Measurements from ENCODE around the gene DNAH6. TPM values are rescaled to one million over a fixed set of nuclear protein-coding genes. Genes with fewer than 3 reads are reported as not detected.
A peak's percentile ranks its signal among the peaks of the same experiment; 100 is the strongest.
"Not testable (repeated sequence)": the region's sequence is repeated elsewhere in the genome, so short reads cannot be mapped to it uniquely, and the experiment has no call there.

The DNAH6 gene
- total RNA-seq, 2 experiments from 2014 or later, result 0.68 to 0.89 TPM

DNA sequence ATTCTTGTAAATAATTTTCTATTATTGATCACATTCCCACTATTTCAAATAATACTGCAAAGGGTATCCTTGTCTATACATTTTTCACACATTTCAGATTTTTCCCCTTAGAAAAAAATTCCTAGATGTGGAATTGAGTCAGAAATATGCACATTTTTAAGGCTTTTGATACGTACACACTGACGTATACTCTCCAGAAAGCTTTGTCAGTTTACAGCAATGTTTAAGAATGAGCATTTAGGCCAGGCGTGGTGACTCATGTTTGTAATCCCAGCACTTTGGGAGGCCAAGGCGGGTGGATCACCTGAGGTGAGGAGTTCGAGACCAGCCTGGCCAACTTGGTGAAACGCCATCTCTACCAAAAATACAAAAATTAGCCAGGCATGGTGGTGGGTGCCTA, 35.2 kb downstream of the DNAH6 start:
- POLR2A ChIA-PET, CTCF ChIA-PET: not testable (repeated sequence)

GRCh38 chr2:84556190-84556589, 39.9 kb downstream of the DNAH6 start:
- Mint-ChIP-seq H3K27me3 (ENCODE audit: low read depth) (no peaks in the 10 kb centered on the region), H3K36me3 (ENCODE audit: low read depth) (peaks cover 4% of the 10 kb centered on the region), H3K4me1 (ENCODE audit: low read depth) (no peaks in the 10 kb centered on the region), H3K4me3 (no peak overlapping the region), H3K9me3 (ENCODE audit: insufficient read depth) (peaks cover 15% of the 10 kb centered on the region), H3K27ac (no peak overlapping the region)
- ChIA-PET CTCF (no interaction called here), POLR2A (no interaction called here)
- no peak for DNase-seq
- no peak for ATAC-seq

More for the DNA sequence above, 35.2 kb downstream of the DNAH6 start:
- not testable (repeated sequence) for H3K27ac Mint-ChIP-seq; H3K9me3 Mint-ChIP-seq (ENCODE audit: insufficient read depth); H3K36me3 Mint-ChIP-seq (ENCODE audit: low read depth); H3K4me3 Mint-ChIP-seq; DNase-seq; H3K27me3 Mint-ChIP-seq (ENCODE audit: low read depth); ATAC-seq; H3K4me1 Mint-ChIP-seq (ENCODE audit: low read depth)

DNA sequence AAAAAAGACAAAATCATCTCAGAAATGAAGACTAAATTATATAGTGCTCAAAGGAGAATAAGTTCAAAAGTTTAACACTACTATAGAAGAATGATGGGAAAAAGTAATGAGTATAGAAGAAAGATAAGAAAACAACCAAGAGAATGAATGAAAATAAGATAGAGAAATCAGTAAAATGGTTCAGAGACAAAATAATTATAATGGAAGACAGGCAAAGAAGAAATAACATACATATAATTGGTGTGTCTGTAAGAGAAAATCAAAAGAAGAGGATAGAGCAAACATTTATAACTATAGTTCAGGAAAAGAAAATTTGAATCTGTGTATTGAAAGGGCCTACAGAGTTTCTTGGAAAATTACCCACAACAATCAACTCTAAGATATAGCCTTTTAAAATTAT, 43.5 kb downstream of the DNAH6 start:
- Mint-ChIP-seq H3K4me1 (ENCODE audit: low read depth) (no peaks in the 10 kb centered on the region), H3K27ac (no peak overlapping the region), H3K36me3 (ENCODE audit: low read depth) (peaks cover 4% of the 10 kb centered on the region), H3K9me3 (ENCODE audit: insufficient read depth) (peaks cover 15% of the 10 kb centered on the region), H3K4me3 (no peak overlapping the region), H3K27me3 (ENCODE audit: low read depth) (no peaks in the 10 kb centered on the region)
- no peak for DNase-seq
- CTCF ChIA-PET, result no interaction called here
- POLR2A ChIA-PET, result no interaction called here
- ATAC-seq, result no peak

DNA sequence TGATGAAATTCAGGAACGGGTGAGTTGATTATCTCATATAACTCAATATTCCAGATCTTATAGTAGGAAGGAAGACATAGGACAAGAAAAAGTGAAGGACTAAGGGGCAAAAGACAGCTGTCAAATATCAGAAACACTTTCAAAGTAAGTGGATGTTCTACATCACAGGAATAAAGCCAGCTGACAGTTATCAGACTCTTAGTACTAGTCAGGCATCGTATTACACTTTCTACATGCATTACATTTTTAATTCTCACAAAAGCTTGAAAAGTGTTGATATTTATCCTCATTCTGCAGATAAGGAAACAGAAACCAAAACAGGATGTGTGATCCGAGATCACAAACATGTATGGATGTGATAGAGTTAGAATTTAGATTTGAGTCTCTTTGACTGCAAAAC, 63.4 kb downstream of the DNAH6 start:
- Mint-ChIP-seq H3K36me3 (ENCODE audit: low read depth) (no peaks in the 10 kb centered on the region), H3K27me3 (ENCODE audit: low read depth) (no peaks in the 10 kb centered on the region), H3K4me1 (ENCODE audit: low read depth) (peaks cover 8% of the 10 kb centered on the region), H3K27ac (no peak overlapping the region), H3K4me3 (no peak overlapping the region), H3K9me3 (ENCODE audit: insufficient read depth) (no peaks in the 10 kb centered on the region)
- DNase-seq (no peak), ATAC-seq (no peak)
- CTCF ChIA-PET, result interaction anchor here (1.3 kb wide), 1 partner anchor 51 kb away, joined by 3 read pairs; no protein-coding TSS in a partner anchor
- POLR2A ChIA-PET, result no interaction called here

DNA sequence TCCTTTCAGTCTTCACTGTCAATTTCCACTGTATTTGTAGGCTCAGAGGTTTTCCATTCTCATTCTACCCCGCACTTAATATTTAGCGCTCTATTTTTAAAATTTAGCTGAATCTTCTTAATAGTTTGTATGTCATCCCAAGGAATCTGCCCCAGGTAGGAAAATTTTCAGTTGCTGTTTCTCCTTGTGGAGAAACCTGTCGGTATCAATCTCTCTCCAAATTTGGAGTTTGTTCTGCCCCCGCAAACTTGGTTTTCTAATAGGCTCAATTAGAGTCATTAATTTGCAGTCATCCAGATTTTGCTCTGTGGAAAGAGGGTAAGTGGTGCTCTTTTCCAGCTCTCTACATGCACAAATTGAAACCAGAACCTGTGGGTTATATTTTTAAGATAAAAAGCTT, 87.6 kb downstream of the DNAH6 start:
- no peaks in the 10 kb centered on the region for H3K4me1 Mint-ChIP-seq (ENCODE audit: low read depth)
- ATAC-seq (no peak), DNase-seq (no peak)
- ChIA-PET CTCF (no interaction called here), POLR2A (no interaction called here)
- no peaks in the 10 kb centered on the region for H3K27me3 Mint-ChIP-seq (ENCODE audit: low read depth)
- H3K4me3 Mint-ChIP-seq, result no peak overlapping the region
- H3K27ac Mint-ChIP-seq, result no peak overlapping the region
- no peaks in the 10 kb centered on the region for H3K36me3 Mint-ChIP-seq (ENCODE audit: low read depth)
- H3K9me3 Mint-ChIP-seq (ENCODE audit: insufficient read depth), result peaks cover 6% of the 10 kb centered on the region

GRCh38 chr2:84613082-84613481, 96.8 kb downstream of the DNAH6 start:
- peaks cover 3% of the 10 kb centered on the region for H3K9me3 Mint-ChIP-seq (ENCODE audit: insufficient read depth)
- no peak overlapping the region for H3K4me3 Mint-ChIP-seq
- no peaks in the 10 kb centered on the region for H3K27me3 Mint-ChIP-seq (ENCODE audit: low read depth)
- no peak overlapping the region for H3K27ac Mint-ChIP-seq
- CTCF ChIA-PET, result no interaction called here
- POLR2A ChIA-PET, result no interaction called here
- H3K4me1 Mint-ChIP-seq (ENCODE audit: low read depth), result peaks cover 6% of the 10 kb centered on the region
- ATAC-seq, result no peak
- H3K36me3 Mint-ChIP-seq (ENCODE audit: low read depth), result no peaks in the 10 kb centered on the region
- no peak for DNase-seq

GRCh38 chr2:84619794-84620371, 103.6 kb downstream of the DNAH6 start:
- DNase-seq, result no peak
- H3K27ac Mint-ChIP-seq, result no peak overlapping the region
- no peaks in the 10 kb centered on the region for H3K36me3 Mint-ChIP-seq (ENCODE audit: low read depth)
- no peaks in the 10 kb centered on the region for H3K9me3 Mint-ChIP-seq (ENCODE audit: insufficient read depth)
- peaks cover 6% of the 10 kb centered on the region for H3K4me1 Mint-ChIP-seq (ENCODE audit: low read depth)
- H3K27me3 Mint-ChIP-seq (ENCODE audit: low read depth), result no peaks in the 10 kb centered on the region
- no peak overlapping the region for H3K4me3 Mint-ChIP-seq
- ATAC-seq, result no peak
- ChIA-PET CTCF (no interaction called here), POLR2A (no interaction called here)

GRCh38 chr2:84628486-84628885, 112.2 kb downstream of the DNAH6 start:
- ATAC-seq, result no peak
- no peaks in the 10 kb centered on the region for H3K27me3 Mint-ChIP-seq (ENCODE audit: low read depth)
- CTCF ChIA-PET, result interaction anchor here (0.8 to 1.3 kb wide), 3 partner anchors 140 to 297 kb away, joined by 3 to 6 read pairs (median 3); no protein-coding TSS in a partner anchor
- H3K36me3 Mint-ChIP-seq (ENCODE audit: low read depth), result no peaks in the 10 kb centered on the region
- H3K4me3 Mint-ChIP-seq, result no peak overlapping the region
- POLR2A ChIA-PET, result no interaction called here
- no peak overlapping the region for H3K27ac Mint-ChIP-seq
- peaks cover 35% of the 10 kb centered on the region for H3K4me1 Mint-ChIP-seq (ENCODE audit: low read depth)
- no peaks in the 10 kb centered on the region for H3K9me3 Mint-ChIP-seq (ENCODE audit: insufficient read depth)
- no peak for DNase-seq

DNA sequence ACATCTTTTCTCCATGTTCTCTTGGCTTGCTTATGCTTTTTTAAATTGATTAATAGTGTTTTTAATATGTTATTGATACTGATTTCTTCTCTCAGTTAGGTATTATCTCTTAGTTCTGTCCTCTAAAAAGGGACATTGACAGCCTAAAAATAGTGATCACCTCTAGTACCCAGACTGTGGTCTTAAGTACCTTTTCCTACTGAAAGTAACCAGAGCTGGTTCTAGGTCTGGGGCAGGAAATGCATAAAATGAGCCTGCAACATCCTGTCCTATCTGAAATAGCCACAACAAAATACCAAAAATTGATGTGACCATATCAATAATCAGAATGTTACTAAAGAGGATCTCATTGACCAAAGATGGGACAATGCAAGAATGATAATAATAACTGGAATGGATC, 113.3 kb downstream of the DNAH6 start:
- ChIA-PET CTCF (interaction anchor here (1.0 to 2.6 kb wide), 4 partner anchors 17 to 253 kb away, joined by 3 to 11 read pairs (median 3); no protein-coding TSS in a partner anchor), POLR2A (no interaction called here)
- ATAC-seq (no peak), DNase-seq (no peak)
- no peaks in the 10 kb centered on the region for H3K27me3 Mint-ChIP-seq (ENCODE audit: low read depth)
- no peak overlapping the region for H3K27ac Mint-ChIP-seq
- H3K9me3 Mint-ChIP-seq (ENCODE audit: insufficient read depth), result no peaks in the 10 kb centered on the region
- no peak overlapping the region for H3K4me3 Mint-ChIP-seq
- no peaks in the 10 kb centered on the region for H3K36me3 Mint-ChIP-seq (ENCODE audit: low read depth)
- H3K4me1 Mint-ChIP-seq (ENCODE audit: low read depth), result peaks cover 36% of the 10 kb centered on the region

- ChIA-PET CTCF (interaction anchor here (0.6 to 2.6 kb wide), 14 partner anchors 52 to 295 kb away, joined by 3 to 11 read pairs (median 5); no protein-coding TSS in a partner anchor), POLR2A (no interaction called here)
- H3K9me3 Mint-ChIP-seq (ENCODE audit: insufficient read depth), result no peaks in the 10 kb centered on the region
- no peaks in the 10 kb centered on the region for H3K27me3 Mint-ChIP-seq (ENCODE audit: low read depth)
- H3K27ac Mint-ChIP-seq, result no peak overlapping the region
- no peak for DNase-seq
- H3K36me3 Mint-ChIP-seq (ENCODE audit: low read depth), result no peaks in the 10 kb centered on the region
- H3K4me1 Mint-ChIP-seq (ENCODE audit: low read depth), result peaks cover 36% of the 10 kb centered on the region
- peak; percentile 71 for ATAC-seq
- H3K4me3 Mint-ChIP-seq, result no peak overlapping the region
These were observed 114.7 kb downstream of the DNAH6 start for GRCh38 chr2:84631047-84631446.

- Mint-ChIP-seq H3K4me3 (no peak overlapping the region), H3K4me1 (ENCODE audit: low read depth) (peaks cover 36% of the 10 kb centered on the region), H3K36me3 (ENCODE audit: low read depth) (no peaks in the 10 kb centered on the region), H3K27ac (peak overlapping the region; percentile 63), H3K9me3 (ENCODE audit: insufficient read depth) (no peaks in the 10 kb centered on the region), H3K27me3 (ENCODE audit: low read depth) (no peaks in the 10 kb centered on the region)
- ChIA-PET POLR2A (no interaction called here), CTCF (interaction anchor here (0.6 to 2.6 kb wide), 11 partner anchors 105 to 294 kb away, joined by 3 to 11 read pairs (median 7); no protein-coding TSS in a partner anchor)
- DNase-seq, result no peak
- ATAC-seq, result peak; percentile 39
These were observed 115.7 kb downstream of the DNAH6 start for GRCh38 chr2:84631985-84632384.

DNA sequence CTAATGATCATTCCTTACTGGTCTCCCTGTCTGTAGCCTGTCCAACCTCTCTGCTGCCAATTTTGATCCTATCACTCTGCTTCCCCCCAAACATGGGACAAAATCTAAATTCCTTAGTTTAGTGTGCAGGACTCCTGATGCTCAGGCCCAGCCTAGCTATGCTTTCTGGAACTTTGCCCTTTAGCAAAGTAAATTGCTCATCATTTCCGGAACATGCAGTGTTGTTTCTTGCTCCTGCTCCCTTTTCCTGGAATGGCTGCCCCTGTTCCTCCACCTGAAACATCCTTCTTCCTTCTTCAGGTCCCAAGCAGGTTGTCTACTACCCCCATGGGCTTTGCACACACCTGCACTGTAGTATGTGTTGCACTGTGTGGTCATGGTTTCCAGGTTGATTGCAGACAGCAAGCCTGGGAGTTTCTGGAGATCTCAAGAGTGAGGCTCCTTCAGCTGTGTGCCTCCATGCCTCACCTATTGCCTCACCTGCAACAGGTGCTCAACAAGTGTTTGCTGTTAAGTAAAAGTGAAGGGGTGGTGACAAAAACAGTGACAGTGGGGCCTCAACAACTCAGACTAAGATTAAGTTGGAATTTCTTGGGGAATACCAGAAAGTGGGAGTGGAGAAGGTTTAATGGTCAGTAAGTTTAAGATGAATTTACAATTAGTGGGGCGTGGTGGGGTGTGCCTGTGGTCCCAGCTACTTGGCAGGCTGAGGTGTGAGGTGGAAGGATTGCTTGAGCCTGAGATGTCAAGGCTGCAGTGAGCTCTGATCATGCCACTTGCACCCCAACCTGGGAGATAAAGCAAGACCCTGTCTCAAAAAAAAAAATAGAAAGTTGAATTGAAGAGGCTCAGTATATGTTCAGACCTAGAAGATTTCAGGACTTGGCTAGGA, 120.0 kb downstream of the DNAH6 start:
- no peak for DNase-seq
- Mint-ChIP-seq H3K9me3 (ENCODE audit: insufficient read depth) (peaks cover 4% of the 10 kb centered on the region), H3K36me3 (ENCODE audit: low read depth) (no peaks in the 10 kb centered on the region), H3K27ac (no peak overlapping the region), H3K27me3 (ENCODE audit: low read depth) (peaks cover 2% of the 10 kb centered on the region), H3K4me1 (ENCODE audit: low read depth) (peaks cover 26% of the 10 kb centered on the region), H3K4me3 (no peak overlapping the region)
- ChIA-PET CTCF (interaction anchor here (1.8 to 2.1 kb wide), 2 partner anchors 10 to 106 kb away, joined by 4 to 8 read pairs; no protein-coding TSS in a partner anchor), POLR2A (no interaction called here)
- no peak for ATAC-seq
